HL-60 (cell line): ENCODE measurements around the gene ARPC5.

Experiments
- DNase-seq, 2 experiments: peaks; one replicate each; pipeline ENCODE4 v3.0.0-alpha.2; 2010 to 2020; ENCODE audit warnings: low read depth in 1 of 2, low spot score in 1 of 2
- H3K27ac ChIP-seq: fragments of 250-450 bp; sonication (Bioruptor Pico); replicated peaks from 2 replicates; pipeline ENCODE4 v1.5.1; 2020; ENCODE audit warnings: mild to moderate bottlenecking, moderate library complexity
- H3K27me3 ChIP-seq: fragments of 250-450 bp; sonication (Bioruptor Pico); 2 replicates; pipeline ENCODE4 v1.5.1; 2021; ENCODE audit warnings: mild to moderate bottlenecking, moderate library complexity; ENCODE audit not compliant: insufficient read depth, poor library complexity, severe bottlenecking
- H3K4me3 ChIP-seq: replicated peaks from 2 replicates; pipeline ENCODE4 v1.5.1; 2011; ENCODE audit warnings: mild to moderate bottlenecking, control low read depth, low read length; ENCODE audit not compliant: insufficient read depth
- GABPA ChIP-seq: IDR thresholded peaks from 2 replicates; pipeline ENCODE4 v1.6.1; 2012; ENCODE audit warnings: low read depth
- POLR2AphosphoS5 ChIP-seq: IDR thresholded peaks from 2 replicates; pipeline ENCODE4 v1.6.1; 2012; ENCODE audit warnings: low read depth
- SPI1 ChIP-seq: IDR thresholded peaks from 2 replicates; pipeline ENCODE4 v1.6.1; 2012; ENCODE audit warnings: low read depth, mild to moderate bottlenecking, borderline replicate concordance
- TF ChIP-seq, protein P1 (sequence below): IDR thresholded peaks from one replicate; pipeline ENCODE4 v1.5.1; 2011; ENCODE audit warnings: low read length, control low read depth, inconsistent platforms; ENCODE audit not compliant: insufficient read depth
- TF ChIP-seq, protein P2 (sequence below): IDR thresholded peaks from 2 replicates; pipeline ENCODE4 v1.6.1; 2012; ENCODE audit warnings: low read depth; ENCODE audit not compliant: insufficient replicate concordance

The ARPC5 gene

DNA sequence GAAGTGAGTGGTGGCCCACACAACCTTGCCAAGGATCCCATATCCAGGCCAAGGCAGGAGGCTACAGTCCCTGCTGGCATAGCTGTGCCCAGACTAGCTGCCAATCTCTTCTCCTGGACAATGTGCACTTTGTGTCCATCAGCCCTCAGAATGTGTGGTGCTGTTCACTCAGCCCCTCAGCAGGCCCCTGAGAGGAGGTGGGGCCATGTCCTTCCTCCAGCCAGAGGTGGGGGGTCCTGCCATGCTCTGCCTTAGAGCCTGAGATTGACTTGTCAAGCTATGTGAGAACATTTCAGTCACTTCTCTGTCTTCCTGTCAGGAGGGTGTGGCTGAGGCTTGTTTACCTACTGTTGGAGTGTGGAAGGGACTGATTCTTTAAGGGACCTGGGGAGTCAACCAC is 46.8 kb downstream of the ARPC5 start:
- DNase-seq = no peak
- H3K4me3 ChIP-seq = peak overlapping the region; percentile 37
- TF ChIP-seq SPI1 (no peak), POLR2AphosphoS5 (no peak), GABPA (no peak)
- TF ChIP-seq, protein P1, sequence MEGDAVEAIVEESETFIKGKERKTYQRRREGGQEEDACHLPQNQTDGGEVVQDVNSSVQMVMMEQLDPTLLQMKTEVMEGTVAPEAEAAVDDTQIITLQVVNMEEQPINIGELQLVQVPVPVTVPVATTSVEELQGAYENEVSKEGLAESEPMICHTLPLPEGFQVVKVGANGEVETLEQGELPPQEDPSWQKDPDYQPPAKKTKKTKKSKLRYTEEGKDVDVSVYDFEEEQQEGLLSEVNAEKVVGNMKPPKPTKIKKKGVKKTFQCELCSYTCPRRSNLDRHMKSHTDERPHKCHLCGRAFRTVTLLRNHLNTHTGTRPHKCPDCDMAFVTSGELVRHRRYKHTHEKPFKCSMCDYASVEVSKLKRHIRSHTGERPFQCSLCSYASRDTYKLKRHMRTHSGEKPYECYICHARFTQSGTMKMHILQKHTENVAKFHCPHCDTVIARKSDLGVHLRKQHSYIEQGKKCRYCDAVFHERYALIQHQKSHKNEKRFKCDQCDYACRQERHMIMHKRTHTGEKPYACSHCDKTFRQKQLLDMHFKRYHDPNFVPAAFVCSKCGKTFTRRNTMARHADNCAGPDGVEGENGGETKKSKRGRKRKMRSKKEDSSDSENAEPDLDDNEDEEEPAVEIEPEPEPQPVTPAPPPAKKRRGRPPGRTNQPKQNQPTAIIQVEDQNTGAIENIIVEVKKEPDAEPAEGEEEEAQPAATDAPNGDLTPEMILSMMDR = no peak
- H3K27me3 ChIP-seq = no peaks in the 10 kb centered on the region
- peak overlapping the region; percentile 85 for H3K27ac ChIP-seq

DNA sequence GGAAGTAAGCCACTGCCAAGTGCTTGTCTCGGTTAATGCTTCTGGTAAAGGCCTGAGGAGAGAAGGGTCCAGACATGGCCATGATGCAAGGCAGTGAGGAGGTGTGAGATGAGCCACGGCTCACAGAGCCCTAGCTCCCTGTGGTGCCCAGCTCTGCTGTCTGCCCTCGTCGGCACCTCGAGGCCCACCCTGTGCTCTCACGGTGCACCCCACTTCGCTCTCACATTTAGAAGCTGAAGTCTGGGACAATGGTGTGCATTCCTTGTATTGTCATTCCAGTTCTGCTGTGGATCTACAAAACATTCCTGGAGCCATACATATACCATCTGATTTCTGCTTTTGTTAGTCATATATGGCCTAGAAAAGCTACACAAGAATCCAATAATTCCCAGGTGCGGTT is 48.7 kb downstream of the ARPC5 start:
- H3K27ac ChIP-seq = no peak overlapping the region
- H3K27me3 ChIP-seq = no peaks in the 10 kb centered on the region
- no peak overlapping the region for H3K4me3 ChIP-seq
- TF ChIP-seq, protein P1 = no peak
- TF ChIP-seq, protein P2, sequence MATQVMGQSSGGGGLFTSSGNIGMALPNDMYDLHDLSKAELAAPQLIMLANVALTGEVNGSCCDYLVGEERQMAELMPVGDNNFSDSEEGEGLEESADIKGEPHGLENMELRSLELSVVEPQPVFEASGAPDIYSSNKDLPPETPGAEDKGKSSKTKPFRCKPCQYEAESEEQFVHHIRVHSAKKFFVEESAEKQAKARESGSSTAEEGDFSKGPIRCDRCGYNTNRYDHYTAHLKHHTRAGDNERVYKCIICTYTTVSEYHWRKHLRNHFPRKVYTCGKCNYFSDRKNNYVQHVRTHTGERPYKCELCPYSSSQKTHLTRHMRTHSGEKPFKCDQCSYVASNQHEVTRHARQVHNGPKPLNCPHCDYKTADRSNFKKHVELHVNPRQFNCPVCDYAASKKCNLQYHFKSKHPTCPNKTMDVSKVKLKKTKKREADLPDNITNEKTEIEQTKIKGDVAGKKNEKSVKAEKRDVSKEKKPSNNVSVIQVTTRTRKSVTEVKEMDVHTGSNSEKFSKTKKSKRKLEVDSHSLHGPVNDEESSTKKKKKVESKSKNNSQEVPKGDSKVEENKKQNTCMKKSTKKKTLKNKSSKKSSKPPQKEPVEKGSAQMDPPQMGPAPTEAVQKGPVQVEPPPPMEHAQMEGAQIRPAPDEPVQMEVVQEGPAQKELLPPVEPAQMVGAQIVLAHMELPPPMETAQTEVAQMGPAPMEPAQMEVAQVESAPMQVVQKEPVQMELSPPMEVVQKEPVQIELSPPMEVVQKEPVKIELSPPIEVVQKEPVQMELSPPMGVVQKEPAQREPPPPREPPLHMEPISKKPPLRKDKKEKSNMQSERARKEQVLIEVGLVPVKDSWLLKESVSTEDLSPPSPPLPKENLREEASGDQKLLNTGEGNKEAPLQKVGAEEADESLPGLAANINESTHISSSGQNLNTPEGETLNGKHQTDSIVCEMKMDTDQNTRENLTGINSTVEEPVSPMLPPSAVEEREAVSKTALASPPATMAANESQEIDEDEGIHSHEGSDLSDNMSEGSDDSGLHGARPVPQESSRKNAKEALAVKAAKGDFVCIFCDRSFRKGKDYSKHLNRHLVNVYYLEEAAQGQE = no peak
- DNase-seq = no peak

DNA sequence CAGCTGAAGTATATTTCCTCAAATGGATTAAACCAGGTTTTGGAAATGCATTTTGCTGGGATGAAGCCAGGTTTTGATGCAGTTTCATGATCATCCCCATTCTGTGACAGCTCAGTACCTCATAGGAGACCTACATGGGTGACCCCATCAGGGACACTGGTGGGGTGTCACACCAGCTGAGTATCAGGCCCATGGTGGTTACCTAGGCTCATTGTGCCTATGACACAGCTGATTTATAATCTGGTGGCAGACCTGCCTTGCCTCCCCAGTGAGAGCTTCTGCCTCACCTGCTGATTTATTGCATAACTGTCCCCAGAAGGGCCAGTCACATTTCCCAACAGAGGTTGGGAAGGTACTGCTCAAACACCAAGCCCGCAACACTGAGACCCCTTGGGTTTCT is 49.1 kb downstream of the ARPC5 start:
- no peak overlapping the region for H3K27ac ChIP-seq
- no peaks in the 10 kb centered on the region for H3K27me3 ChIP-seq
- no peak overlapping the region for H3K4me3 ChIP-seq
- no peak for DNase-seq
- TF ChIP-seq POLR2AphosphoS5 = no peak
- TF ChIP-seq, protein P1 = no peak
- no peak for TF ChIP-seq GABPA
- no peak for TF ChIP-seq SPI1
- TF ChIP-seq, protein P2 = no peak

DNA sequence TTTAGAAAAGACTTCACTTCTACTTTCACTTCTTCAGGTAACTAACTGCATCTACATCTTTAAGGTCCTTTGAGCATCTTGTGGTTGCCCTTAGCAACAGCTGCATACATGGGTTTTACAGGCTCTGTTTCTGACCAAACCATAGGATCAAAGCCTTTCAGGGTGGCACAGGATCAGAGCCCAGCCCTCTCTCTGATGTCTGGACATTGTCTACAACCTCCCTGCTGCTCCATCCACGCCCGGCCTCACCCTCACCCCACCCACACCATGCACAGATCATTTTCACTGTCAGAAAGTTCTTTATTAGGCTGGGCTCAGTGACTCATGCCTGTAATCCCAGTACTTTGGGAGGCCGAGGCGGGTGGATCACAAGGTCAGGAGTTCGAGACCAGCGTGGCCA is 50.5 kb downstream of the ARPC5 start:
- no peak for DNase-seq
- TF ChIP-seq, protein P1 = no peak
- TF ChIP-seq GABPA (no peak), SPI1 (no peak), POLR2AphosphoS5 (no peak)
- TF ChIP-seq, protein P2 = no peak
- H3K4me3 ChIP-seq = no peak overlapping the region
- H3K27ac ChIP-seq = no peak overlapping the region
- H3K27me3 ChIP-seq = no peaks in the 10 kb centered on the region
